ENCODE data around the gene APOBEC3C. TPM values are rescaled to one million over a fixed set of nuclear protein-coding genes. Genes with fewer than 3 reads are reported as not detected.
"Not testable (repeated sequence)": the region's sequence is repeated elsewhere in the genome, so short reads cannot be mapped to it uniquely, and the experiment has no call there.

APOBEC3C gene
- total RNA-seq, 1 experiment from 2014 or later, result 32.1 TPM

GRCh38 chr22:39051844-39052495 lies 37.9 kb downstream of the APOBEC3C start:
- not testable (repeated sequence) for H3T11ph ChIP-seq (ENCODE audit: low read length); H2BK5ac ChIP-seq (ENCODE audit: insufficient read length, low read length); H3K23ac ChIP-seq (ENCODE audit: insufficient read length, low read depth, low read length); H3K23me2 ChIP-seq (ENCODE audit: insufficient read length, low read depth, low read length, poor library complexity, severe bottlenecking); H4K5ac ChIP-seq (ENCODE audit: insufficient read length, low read depth, low read length); H2AFZ ChIP-seq (ENCODE audit: low read length); H2BK120ac ChIP-seq (ENCODE audit: low read depth, low read length, poor library complexity, severe bottlenecking); H3K4me2 ChIP-seq (ENCODE audit: insufficient read depth, insufficient read length, low read length); H3K9ac ChIP-seq (ENCODE audit: extremely low read depth, insufficient read length, low read length); H2AK5ac ChIP-seq (ENCODE audit: insufficient read length, low read length); H2BK20ac ChIP-seq (ENCODE audit: low read depth, low read length, poor library complexity, severe bottlenecking); H4K20me1 ChIP-seq (ENCODE audit: control insufficient read depth, insufficient read depth, insufficient read length); H3K36me3 Mint-ChIP-seq (ENCODE audit: insufficient read depth in 1 of 3, low read depth in 3 of 3); H4K91ac ChIP-seq (ENCODE audit: insufficient read length, low read depth, low read length); H3K27me3 ChIP-seq (ENCODE audit: insufficient read depth, low read length); H3K27me3 Mint-ChIP-seq (ENCODE audit: low read depth); H3K4me1 ChIP-seq (ENCODE audit: insufficient read depth, low read length); H3K9me3 Mint-ChIP-seq; H3K4ac ChIP-seq (ENCODE audit: low read depth, low read length); H3K27ac ChIP-seq (ENCODE audit: insufficient read length, low read depth, low read length); H3K79me2 ChIP-seq (ENCODE audit: insufficient read depth, low read length); H4K8ac ChIP-seq (replicated peaks; ENCODE audit: insufficient read length, low read depth, low read length); H3K56ac ChIP-seq (ENCODE audit: insufficient read length, low read depth, low read length); H2BK15ac ChIP-seq (ENCODE audit: low read depth, low read length); H3K79me1 ChIP-seq (ENCODE audit: insufficient read depth, low read depth, low read length, poor library complexity, severe bottlenecking); H3K9me3 ChIP-seq (ENCODE audit: control insufficient read depth, low read depth, low read length)
- WGBS (ENCODE audit: extremely low coverage, insufficient read length, low lambda C conversion rate), result no CpG with 5 or more reads among the region's 18 CpGs
- peak; percentile 81 for DNase-seq
- peaks cover 30 to 41% of the 10 kb centered on the region in 2 experiments for H3K4me1 Mint-ChIP-seq
- Histone ChIP-seq H2BK12ac (ENCODE audit: insufficient read length, low read depth, low read length) (peak overlapping the region; percentile 8), H3K18ac (ENCODE audit: insufficient read length, low read depth, low read length) (peak overlapping the region; percentile 91), H3K14ac (ENCODE audit: insufficient read depth, low read length) (peak overlapping the region; percentile 74; the same call in 1 of the 2 replicates)
- H3K27ac Mint-ChIP-seq, result peak overlapping the region; percentile 76 to 96 (median 95); a peak in 5 of 7 replicates
- peak overlapping the region; percentile 45 to 51; a peak in 3 of 5 replicates for H3K4me3 Mint-ChIP-seq
